Activated CD8-positive, alpha-beta memory T cell treated with anti-CD3 and anti-CD28 coated beads, Interleukin-2, amount 50 U/mL, for 24 hours (primary cell): ENCODE data around the gene ZFYVE28.
"Not testable (repeated sequence)": the region's sequence is repeated elsewhere in the genome, so short reads cannot be mapped to it uniquely, and the experiment has no call there.

ENCODE experiments used
- DNase-seq: peaks from one replicate; pipeline ENCODE4 v3.0.0-alpha.2; 2020; ENCODE audit errors: extremely low read depth

The ZFYVE28 gene

DNA sequence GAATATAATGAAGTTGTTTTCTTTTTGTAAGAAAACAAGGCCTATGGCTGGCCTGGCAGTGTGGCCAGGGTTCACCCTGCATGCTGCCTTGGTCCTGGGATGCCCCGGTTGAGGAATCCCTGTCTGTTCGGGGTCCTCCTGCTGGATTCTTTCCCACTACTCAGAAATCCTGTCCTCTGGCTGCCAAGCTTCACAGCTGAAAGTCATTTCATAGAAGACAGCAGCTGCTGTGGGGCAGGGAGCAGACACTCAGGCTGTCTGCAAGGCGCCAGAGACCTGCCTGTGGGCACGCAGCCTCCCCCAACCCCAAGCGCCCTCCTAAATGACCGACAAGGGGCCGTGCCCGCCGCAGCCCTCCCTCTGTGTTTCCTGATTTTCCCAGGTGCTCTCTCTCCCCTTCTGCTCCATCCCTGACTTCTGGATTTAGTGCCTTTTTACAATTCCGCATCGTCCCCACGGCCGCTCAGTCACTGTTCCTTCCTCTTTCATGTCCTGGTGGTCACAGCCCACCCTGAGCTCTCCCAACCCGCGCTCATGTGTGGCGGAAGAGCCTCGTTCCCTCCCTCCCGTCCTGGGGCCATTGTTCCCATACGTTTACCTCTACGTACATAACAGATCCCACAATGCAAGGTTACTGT is 27.5 kb downstream of the ZFYVE28 start:
- no peak for DNase-seq

DNA sequence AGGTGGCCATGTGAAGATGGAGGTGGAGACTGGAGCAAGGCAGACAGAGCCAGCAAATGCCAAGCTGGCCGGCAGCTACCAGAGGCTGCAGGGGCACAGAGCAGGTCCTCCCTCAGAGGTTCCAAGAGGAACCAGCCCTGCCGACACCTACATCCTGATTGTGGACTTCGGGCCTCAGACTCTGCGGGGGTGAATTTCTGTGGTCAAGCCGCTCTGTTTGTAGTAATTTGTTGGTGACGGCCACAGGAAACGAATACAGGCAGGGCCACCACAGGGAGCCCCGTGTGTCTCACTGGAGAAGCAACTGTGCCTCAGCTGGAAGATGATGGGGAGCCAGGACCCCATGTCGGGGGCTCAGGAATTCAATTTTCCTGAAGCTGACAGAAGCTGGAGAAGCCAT is 28.3 kb downstream of the ZFYVE28 start:
- DNase-seq, result no peak

DNA sequence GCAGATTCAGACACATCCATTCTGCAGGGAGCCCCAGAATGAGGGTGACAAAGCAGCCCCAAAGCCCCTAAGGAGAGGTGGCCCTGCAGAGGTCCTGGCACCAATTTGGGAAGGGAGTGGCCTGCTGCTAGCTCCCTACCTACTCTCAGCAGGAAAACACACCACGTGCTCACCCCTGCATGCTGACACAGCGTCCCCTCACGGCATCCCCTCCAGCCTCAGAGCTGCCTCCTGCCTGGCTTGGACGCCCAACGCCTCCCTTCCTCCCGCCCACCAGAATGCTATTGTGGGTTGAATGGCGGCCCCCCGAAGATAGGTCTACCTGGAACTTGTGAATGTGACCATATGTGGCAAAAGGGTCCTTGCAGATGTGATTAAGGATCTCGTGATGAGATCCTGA is 28.8 kb downstream of the ZFYVE28 start:
- DNase-seq, result no peak

- no peak for DNase-seq
These were observed 29.8 kb downstream of the ZFYVE28 start for GRCh38 chr4:2388429-2389182.

DNA sequence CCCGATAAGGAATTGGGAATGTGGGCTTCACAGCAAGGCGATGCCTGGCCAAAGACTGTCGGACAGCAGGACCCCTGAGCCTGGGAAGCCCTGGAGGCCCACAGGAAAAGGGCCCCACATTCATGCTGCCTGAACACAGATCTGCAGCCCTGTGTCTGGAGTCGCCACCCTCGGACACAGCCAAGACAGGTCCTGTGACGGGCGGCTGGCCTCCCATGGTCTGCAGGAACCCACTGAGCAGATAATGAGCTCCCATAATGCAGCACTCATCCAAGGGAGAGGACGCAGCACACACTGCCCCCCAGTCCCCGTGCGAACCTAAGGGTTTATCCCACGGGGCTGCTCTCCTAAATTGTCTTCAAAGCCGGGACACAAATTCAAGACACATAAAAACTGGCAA is 30.6 kb downstream of the ZFYVE28 start:
- no peak for DNase-seq

- DNase-seq, result no peak
These were observed 31.2 kb downstream of the ZFYVE28 start for GRCh38 chr4:2387218-2387617.

DNA sequence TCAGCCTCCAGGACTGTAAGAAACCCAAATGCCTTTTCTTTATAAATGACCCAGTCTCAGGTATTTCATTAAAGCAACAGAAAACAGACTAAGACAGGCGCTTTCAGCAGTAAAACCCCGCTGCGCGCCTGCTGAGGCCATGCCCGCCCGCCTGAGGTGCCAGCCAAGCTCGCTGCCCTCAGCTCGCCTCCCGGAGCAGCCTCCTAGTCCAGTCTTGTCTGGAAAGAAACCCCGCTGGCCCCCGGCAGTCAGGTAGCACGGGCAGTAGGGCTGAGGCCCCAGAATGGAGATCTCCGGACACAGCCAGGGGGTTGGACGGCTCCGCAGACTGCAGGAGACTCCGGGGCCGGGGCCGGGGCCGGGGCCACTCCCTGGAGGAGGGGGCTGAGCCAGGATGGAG is 31.7 kb downstream of the ZFYVE28 start:
- no peak for DNase-seq

- DNase-seq, result no peak
These were observed 32.9 kb downstream of the ZFYVE28 start for GRCh38 chr4:2385516-2385915.

- DNase-seq, result no peak
These were observed 34.2 kb downstream of the ZFYVE28 start for GRCh38 chr4:2384245-2384644.

- no peak for DNase-seq
These were observed 34.7 kb downstream of the ZFYVE28 start for GRCh38 chr4:2383760-2384159.

DNA sequence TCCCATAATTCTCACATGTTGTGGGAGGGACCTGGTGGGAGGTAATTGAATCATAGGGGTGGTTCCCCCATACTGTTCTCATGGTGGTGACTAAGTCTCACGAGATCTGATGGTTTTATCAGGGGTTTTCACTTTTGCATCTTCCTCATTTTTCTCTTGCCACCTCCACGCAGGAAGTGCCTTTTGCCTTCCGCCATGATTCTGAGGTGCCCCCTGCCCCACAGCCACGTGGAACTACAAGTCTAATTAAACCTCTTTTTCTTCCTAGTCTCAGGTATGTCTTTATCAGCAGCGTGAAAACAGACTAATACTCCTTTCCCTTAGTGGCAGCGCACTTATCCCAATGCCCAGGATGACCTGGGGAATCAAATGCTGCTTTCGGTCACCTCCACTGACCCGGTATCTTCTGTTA is 35.2 kb downstream of the ZFYVE28 start:
- not testable (repeated sequence) for DNase-seq

DNA sequence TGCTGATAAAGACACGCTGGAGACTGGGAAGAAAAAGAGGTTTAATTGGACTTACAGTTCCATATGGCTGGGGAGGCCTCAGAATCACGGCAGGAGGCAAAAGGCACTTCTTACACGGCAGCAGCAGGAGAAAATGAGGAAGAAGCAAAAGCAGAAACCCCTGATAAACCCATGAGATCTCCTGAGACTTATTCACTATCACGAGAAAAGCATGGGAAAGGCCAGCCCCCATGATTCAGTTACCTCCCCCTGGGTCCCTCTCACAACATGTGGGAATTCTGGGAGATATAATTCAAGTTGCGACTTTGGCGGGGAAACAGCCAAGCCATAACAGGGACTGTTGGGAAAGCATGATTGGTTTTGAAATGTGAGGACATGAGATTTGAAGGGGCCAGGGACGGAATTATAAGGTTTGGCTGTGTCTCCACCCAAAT is 35.7 kb downstream of the ZFYVE28 start:
- not testable (repeated sequence) for DNase-seq

- DNase-seq, result not testable (repeated sequence)
These were observed 37.9 kb downstream of the ZFYVE28 start for GRCh38 chr4:2380589-2380988.

- DNase-seq, result no peak
These were observed 39.5 kb downstream of the ZFYVE28 start for GRCh38 chr4:2378898-2379297.

GRCh38 chr4:2378401-2378800 is 40.0 kb downstream of the ZFYVE28 start:
- no peak for DNase-seq

DNA sequence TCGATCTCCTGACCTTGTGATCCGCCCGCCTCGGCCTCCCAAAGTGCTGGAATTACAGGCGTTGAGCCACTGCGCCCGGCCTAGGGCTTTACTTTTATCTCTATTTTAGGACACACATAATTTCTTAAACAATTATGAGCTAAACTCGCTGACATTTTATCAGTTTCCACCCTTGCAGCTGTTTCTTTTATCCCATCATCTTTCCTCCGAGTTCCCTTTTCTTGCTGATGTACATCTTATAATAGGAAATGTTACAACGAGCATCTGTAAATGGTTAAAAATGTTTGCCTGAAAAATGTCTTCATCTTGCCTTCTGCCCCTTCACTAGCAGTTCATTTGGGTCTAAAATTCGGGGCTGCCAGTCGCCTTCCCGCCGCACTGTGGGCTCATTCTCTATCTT is 41.2 kb downstream of the ZFYVE28 start:
- no peak for DNase-seq

GRCh38 chr4:2375427-2375826 is 43.0 kb downstream of the ZFYVE28 start:
- DNase-seq, result no peak

DNA sequence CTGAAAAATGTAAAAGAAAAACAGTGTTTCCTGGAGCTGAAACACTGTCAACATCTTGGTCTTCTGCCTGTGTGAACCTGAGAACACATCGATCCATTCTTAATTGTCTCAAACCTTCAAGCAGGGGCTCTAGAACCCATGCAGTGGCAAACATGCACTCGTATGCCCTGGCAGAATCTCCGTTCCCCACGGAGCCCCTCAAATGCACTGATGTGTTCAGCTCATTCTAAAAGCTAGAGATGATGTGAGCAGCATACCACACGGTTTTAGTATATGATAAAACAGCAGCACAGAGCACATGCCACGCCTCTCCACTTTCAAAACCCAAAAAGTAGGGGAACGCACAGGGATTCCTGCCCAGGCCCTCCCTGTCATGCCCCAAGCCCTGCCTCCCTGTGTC is 44.9 kb downstream of the ZFYVE28 start:
- no peak for DNase-seq

DNA sequence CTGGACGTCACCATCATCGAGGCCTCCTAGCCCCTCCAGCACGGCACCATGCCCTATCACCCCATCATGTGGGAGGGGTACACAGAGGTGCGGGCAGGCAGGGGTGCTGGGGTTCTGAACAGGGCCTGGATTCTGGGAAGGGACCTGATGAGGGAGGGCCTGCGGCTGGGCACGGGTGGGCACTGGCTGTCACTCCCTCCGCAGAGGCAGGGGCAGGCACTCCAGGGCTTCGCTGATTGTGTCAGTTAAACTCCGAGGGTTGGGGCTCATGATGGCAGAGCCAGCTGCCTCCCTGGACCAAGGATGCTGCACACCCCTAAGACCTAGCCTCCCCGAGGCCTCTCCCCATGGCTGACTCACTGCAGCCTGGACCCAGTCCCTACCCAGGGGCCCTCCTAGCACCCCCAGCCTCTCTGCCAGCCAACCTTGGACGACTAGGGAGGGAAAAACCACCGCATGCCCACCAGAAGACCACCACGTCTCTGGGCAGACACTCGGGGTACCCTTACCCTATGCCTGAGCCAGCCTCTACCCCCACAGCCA is 45.9 kb downstream of the ZFYVE28 start:
- DNase-seq, result no peak

DNA sequence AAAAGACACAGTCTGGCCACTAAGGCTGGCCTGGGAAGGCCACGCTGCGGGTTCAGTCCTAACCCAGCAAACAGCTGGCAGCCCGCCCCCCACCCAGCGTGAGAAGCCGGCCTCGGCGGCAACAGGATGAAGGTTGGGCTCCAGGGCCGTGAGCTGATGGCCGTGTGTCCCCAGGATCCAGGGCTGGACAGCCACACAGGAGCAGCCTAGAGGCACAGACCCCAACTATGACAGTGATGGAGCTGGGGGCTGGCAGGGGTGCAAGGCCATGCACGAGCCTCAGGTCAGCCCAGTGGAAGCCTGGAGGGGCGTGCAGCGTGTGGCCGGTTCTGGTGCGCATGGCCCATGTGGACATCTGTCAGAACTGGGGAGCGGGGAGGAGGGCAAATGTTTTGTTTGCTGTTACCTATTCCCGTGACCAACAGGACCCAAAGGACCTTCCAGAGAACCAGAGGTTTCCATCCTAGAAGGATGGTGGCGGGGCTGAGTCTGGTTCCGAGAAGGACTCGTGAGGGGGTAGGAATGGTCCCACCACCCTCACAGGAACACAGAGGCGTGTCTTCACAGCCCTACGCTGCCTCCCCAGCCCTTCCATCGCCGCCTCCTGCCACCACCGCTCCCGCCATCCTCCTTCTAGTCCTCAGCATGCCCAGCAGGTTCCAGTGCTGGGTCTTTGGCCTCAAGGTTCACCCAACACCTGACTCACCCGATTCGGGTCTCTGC is 46.5 kb downstream of the ZFYVE28 start:
- DNase-seq, result no peak

GRCh38 chr4:2370597-2371320 is 47.7 kb downstream of the ZFYVE28 start:
- no peak for DNase-seq
